Stimulated activated CD4-positive, alpha-beta T cell treated with anti-CD3 and anti-CD28 coated beads, TNF-alpha, amount 100 ng/mL, for 1 hour (primary cell): ENCODE data around the gene FBXL7.

Experiments
- DNase-seq, 3 donors: peaks; one replicate each; pipeline ENCODE4 v3.0.0-alpha.2; 2020; ENCODE audit warnings: low read depth in 3 of 3, low spot score in 1 of 3

Gene FBXL7

DNA sequence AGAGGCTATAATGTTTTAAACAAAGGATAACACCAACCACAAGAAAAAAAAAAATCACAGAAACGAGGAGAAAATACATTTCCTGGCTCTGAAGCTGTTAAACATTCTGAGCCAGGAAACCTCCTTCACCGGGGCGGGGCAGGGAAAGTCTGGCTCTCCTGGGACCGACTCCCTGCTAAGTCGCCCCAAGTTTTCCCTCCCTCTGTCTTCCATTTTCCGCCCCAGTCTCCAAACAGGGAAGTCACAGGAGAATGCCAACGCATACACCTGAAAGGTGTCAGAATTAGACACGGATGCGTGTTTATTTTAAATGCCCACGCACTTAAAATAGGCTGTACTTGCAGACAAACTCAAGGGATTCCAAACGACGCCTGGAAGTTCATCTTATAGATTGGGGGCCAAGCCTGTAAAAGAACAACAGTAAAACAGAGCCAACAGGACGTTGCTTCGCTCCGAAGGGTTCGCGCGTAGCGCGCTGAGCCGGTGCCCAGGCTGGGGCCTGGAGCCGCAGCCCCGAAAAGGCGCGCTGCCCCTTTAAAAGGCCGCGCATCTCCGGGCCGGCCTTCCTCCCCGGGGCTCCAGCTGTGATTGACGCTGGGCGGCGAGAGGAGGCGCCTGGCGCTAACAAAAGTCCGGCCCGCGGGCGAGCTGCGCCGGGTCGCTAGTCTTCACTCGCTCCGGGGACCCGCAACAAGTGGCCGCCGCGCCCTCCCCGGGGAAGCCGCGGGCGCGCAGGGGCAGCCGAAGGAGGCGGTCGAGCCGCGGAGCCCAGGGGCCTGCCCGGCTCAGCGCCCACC lies at the start of gene FBXL7:
TSS of gene FBXL7 (plus strand) at position 653 of the 797 bp plus-strand sequence.
- no peak for DNase-seq

DNA sequence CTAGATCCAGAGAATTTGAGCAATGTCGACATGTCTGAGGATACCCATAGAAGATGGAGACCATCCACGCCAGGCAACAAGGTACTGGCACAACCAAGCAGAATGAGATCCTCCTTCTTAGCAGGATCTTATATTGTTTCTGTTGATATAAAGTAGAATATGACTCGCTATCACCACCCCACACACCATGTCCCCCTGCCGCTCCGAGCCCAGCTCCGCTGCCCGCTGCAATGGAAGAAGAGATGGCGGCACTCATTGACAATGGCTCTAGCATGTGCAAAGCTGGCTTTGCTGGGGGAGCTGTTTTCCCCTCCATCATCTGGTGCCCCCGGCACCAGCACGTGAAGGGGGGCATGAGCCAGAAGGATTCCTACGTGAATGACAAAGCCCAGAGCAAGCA lies 49.5 kb upstream of the FBXL7 start:
- no peak for DNase-seq

DNA sequence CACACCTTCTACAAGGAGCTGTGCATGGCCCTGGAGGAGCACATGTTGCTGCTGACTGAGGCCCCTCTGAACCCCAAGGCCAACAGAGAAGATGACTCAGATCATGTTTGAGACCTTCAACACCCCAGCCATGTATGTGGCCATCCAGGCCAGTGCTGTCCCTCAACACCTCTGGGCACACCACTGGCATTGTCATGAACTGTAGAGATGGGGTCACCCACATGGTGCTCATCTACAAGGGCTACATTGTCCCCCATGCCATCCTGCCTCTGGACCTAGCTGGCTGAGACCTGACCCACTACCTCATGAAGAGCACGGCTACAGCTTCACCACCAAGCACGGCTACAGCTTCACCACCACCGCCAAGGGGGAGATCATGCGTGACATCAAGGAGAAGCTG lies 49.0 kb upstream of the FBXL7 start:
- no peak for DNase-seq

GRCh38 chr5:15452030-15452429 lies 48.0 kb upstream of the FBXL7 start:
- no peak for DNase-seq

DNA sequence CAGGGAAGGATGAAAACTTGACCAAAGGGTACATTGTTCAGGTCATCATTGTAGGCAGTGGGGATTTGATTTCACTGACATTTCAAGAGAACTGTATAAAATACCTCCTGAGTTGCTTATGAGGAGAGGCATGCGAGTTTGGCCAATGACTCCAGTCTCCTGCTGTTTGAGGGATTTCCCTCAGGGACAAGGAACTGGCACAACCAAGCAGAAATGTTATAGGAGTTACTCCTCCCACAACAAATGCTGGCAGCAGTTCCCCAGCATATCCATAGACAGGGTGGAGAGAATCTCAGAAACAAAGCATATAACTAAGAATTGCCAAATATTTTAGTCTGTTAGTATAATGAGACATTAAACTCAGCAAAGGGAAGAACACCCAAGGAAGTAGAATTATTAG lies 47.2 kb upstream of the FBXL7 start:
- DNase-seq: no peak

DNA sequence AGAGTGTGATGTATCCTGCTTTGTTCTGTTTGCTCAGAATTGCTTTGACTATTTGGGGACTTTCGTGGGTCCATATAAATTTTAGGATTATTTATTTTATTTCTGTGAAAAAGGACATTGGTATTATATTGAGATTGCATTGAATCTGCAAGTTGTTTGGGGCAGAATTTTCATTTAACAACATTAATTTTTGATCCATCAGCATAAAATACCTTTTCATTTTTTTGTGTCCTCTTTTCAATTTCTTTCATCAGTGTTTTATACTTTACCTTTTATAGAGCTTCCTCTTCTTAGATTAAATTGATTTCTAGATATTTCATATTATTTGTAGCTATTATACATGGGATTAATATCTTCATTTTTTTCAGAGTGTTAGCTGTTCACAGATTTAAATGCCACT lies 40.8 kb upstream of the FBXL7 start:
- no peak for DNase-seq

DNA sequence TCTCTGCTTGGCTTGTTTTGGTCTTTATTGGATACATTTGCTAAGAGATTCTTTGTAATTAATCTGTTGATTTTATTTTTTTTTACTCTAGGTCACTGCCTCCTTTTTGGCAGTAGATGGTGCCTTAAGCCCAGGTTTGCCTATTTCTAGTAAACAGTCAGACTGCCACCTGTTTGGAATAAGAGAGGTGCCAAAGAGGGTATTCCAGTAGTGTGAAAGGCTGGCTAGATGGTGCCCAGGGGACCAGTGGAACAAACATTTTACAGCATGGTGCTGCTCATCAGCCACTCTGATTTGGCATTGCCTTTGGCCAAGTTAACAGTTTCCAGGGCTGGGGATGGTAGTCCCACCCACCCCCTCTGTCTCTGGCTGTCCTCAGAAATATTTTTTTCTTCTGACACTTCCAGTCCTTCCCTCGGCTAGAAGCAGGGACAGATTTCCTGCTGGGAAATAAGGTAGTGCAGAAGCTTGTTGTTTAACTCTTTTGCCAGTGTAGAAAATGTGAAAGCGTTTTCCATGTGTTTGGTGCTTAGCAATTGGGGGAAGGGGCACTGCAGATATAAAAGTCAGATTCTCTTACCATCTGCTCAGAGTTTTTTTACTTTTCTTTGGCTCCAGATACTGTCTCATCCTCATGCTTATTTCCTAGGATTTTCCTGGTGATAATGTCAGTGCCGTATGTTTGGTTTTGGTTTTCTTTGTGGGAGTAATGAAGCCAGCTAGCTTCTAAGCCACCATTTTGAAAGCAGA lies 36.6 kb upstream of the FBXL7 start:
- no peak for DNase-seq

GRCh38 chr5:15472116-15472515 lies 27.9 kb upstream of the FBXL7 start:
- DNase-seq: no peak

DNA sequence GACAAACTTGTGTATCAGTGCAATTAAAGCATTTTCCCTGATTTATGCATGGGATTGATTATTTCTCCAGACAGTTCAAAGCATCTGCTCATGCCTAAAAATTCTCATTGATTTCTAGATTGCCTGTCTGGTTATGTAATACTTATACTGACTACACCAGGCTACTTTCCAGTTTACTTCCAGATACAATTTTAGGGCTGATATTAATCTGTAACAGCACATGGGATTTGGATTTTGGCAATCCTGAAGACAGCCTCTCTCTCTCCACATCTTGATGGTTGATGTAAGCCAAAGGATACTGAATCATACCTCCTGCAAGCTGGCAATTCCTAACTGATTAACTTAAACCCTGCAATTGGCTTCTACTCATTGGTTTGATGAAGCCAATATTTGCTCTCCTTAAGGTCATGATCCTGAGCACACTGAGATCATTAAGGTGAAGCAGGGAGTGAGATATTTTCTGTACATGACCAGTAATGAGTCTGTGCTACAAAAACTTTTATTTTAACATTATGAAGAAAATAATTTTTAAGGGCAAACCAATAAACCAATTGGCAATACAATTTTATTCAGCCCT lies 25.7 kb upstream of the FBXL7 start:
- no peak for DNase-seq

DNA sequence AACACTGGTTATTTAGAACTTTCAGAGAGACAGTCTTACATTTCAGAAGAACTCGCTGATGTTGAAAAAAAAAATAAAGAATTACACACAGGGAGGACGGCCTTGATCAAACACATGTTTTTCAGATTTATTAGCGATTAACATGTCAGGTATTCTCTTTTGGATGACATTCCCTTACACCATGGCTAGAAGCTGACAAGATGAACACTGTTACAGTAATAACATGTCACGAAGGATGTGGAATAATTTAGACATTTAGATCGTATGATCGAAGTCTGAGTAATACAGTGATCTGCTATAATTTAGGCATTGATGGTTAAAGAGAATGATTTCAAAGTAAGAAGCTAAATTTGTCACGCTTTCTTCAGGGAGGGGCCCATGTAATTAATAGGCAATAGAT lies 24.6 kb upstream of the FBXL7 start:
- DNase-seq: no peak

GRCh38 chr5:15476977-15477376 lies 23.0 kb upstream of the FBXL7 start:
- DNase-seq: no peak

DNA sequence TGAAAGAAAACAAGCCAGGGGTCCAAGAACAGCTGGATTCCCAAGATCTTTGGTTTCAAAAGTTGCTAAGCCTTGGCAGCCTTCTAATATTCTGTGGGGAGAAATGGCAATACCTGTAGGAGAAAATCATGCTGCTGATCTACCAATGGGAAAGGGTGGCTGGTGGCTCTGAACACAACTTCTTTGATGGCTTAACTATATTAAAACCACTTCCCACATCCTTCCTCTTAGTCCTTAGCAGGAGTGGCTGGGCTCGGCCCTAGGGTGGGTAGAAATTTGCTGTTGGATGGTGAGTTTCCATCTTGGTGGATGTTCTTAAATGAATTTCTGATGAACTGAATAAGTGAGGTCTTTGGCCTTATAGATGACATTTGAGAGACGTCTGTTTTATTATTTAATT lies 19.5 kb upstream of the FBXL7 start:
- no peak for DNase-seq

GRCh38 chr5:15483351-15484097 lies 16.5 kb upstream of the FBXL7 start:
- DNase-seq: no peak

- DNase-seq: no peak
Measured at GRCh38 chr5:15487228-15487627, 12.8 kb upstream of the FBXL7 start.

- no peak for DNase-seq
Measured at GRCh38 chr5:15489571-15490235, 10.3 kb upstream of the FBXL7 start.

GRCh38 chr5:15492545-15492944 lies 7.4 kb upstream of the FBXL7 start:
- DNase-seq: no peak

DNA sequence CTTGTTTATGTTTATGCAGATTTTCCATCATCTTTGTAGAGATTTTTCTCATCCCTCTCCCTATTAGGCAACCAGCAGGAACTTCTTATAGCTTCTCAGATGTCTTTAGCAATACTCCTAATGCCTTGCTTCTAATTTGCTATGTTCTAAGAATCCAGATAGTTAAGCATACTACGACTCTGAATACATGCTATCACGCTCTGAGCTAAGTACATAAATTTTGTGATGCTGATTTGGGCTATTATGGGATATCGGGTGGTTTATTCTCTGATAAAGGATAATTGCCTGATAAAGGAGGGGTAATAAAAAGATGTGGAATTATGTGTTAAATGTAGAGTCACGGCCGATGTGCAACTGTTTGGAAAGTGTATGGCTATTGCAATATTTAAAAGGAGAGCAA lies 6.5 kb upstream of the FBXL7 start:
- no peak for DNase-seq

GRCh38 chr5:15495026-15495425 lies 5.0 kb upstream of the FBXL7 start:
- DNase-seq: no peak

DNA sequence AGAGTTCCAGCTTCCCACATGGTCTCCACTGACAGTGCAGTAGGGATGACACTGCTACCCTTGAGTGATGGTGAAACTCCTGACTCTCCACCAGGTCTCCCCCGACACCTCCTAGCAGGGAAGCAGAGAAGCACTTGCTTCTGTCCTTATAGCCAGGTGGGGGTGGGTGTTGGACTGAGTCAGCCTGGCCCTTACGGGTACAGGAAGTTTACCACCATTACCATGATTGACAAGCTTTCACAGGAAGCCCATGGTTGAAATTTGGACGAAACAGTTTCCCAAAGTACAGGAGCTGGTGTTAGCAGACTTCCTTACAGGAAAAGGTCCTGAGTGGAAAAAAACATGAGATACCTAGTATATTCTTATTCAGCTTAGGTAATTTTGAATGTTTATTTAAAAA lies 3.1 kb upstream of the FBXL7 start:
- no peak for DNase-seq

- DNase-seq: no peak
Measured at GRCh38 chr5:15500325-15501001, 483 bp downstream of the FBXL7 start.
